Memory B cell (primary cell): Measurements from ENCODE around the gene S100A9.

Experiments
- ATAC-seq: fragments of 150-1000 bp; cut with Tn5 transposase; 2 replicates; pipeline ENCODE4 v1.10.0; 2021; ENCODE audit warnings: low read depth, mild to moderate bottlenecking, moderate library complexity
- DNase-seq, 2 donors: peaks; one replicate each; pipeline ENCODE4 v3.0.0; 2022; ENCODE audit warnings: low spot score in 2 of 2
- H3K27ac Mint-ChIP-seq: one replicate; pipeline ENCODE4 v1.8.0; 2022; ENCODE audit warnings: mild to moderate bottlenecking, moderate library complexity, mixed read lengths
- H3K27me3 Mint-ChIP-seq: one replicate; pipeline ENCODE4 v1.8.0; 2022; ENCODE audit warnings: mixed read lengths
- H3K36me3 Mint-ChIP-seq: one replicate; pipeline ENCODE4 v1.8.0; 2022; ENCODE audit warnings: mild to moderate bottlenecking, mixed read lengths
- H3K4me1 Mint-ChIP-seq: one replicate; pipeline ENCODE4 v1.8.0; 2022; ENCODE audit warnings: mixed read lengths
- H3K4me3 Mint-ChIP-seq: one replicate; pipeline ENCODE4 v1.8.0; 2022; ENCODE audit warnings: mild to moderate bottlenecking, moderate library complexity, mixed read lengths
- H3K9me3 Mint-ChIP-seq: one replicate; pipeline ENCODE4 v1.8.0; 2022; ENCODE audit warnings: mixed read lengths

The S100A9 gene

DNA sequence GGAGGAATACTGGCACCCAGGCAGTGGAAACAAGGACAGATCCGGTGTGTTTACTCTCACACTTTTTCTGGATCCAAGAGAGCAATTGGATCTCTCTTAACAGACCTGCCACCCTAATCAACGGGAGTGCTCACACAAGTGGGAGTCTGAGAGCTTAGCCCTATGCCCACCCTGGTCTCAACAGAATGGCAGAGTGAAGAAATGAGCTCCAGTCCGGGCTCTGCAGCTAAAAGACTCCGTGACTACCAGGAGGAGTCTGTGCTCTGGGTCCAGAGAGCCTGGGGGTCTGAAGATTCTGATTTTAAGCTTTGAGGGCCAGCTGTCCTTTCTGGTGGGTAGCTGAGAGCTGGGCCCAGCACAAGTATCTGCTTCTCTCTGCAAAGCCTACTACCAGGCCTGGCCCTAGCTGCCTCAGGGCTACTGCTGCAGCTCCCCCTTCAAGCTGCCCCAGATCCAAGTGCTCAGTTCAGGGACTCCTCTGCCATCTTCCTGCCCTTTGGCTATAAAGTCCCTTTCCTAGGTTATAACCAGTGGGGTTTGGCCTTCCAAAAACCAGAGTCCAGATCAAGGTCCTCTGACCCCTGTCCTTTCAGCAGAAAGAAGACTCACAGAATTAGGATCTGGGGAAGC, 3.9 kb downstream of the S100A9 start:
- Mint-ChIP-seq H3K27me3 (peaks cover 30% of the 10 kb centered on the region), H3K36me3 (no peaks in the 10 kb centered on the region), H3K4me3 (no peak overlapping the region), H3K9me3 (no peaks in the 10 kb centered on the region), H3K4me1 (peaks cover 12% of the 10 kb centered on the region), H3K27ac (no peak overlapping the region)
- no peak for DNase-seq
- ATAC-seq: no peak

- H3K27me3 Mint-ChIP-seq: peaks cover 30% of the 10 kb centered on the region
- no peak overlapping the region for H3K27ac Mint-ChIP-seq
Measured at GRCh38 chr1:153362187-153362775, 4.6 kb downstream of the S100A9 start.

DNA sequence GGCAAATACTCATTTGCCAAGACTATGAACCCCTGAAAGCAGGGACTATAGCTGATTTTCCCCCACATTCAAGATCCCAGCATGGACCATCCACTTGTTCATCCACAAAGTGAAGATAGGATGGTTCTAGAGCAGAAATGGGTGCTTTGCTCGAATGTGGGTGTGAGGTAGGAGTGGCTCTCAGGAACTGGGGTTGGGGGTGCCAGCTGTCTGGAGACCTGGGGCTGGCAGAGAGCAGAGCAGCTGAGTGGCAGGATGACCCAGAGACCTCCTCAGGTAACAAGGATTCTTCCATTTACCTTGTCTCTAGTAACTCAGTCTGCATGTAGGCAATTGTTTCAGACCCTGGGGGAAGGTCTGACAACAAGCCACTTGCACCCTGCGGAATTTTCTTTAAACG, 6.0 kb downstream of the S100A9 start:
- no peaks in the 10 kb centered on the region for H3K36me3 Mint-ChIP-seq

More at GRCh38 chr1:153362187-153362775, 4.6 kb downstream of the S100A9 start:
- DNase-seq: no peak
- Mint-ChIP-seq H3K4me3 (no peak overlapping the region), H3K9me3 (no peaks in the 10 kb centered on the region), H3K4me1 (peaks cover 10% of the 10 kb centered on the region), H3K36me3 (no peaks in the 10 kb centered on the region)
- ATAC-seq: no peak

DNA sequence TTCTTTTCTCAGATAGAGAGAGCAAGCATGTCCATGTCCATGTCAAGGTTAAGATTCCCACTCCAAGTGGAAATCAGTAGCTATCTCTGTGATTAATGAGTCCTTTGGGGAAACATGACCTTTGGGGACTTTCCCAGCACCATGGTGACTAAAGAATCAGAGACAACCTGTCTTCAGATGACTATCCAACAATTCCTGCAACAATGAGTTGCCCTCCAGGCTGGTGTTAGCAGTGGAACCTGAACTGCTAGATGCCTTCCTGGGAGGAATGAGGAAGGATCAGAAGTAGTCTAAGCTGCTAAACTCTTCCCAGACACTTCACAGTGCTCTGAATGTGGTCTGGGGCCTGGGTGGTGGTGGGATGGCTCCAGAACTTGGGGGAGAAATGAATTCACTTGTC, 6.5 kb downstream of the S100A9 start:
- no peaks in the 10 kb centered on the region for H3K9me3 Mint-ChIP-seq
- no peak overlapping the region for H3K4me3 Mint-ChIP-seq
- H3K27me3 Mint-ChIP-seq: peaks cover 24% of the 10 kb centered on the region
- DNase-seq: no peak
- no peak for ATAC-seq
- H3K36me3 Mint-ChIP-seq: no peaks in the 10 kb centered on the region
- H3K27ac Mint-ChIP-seq: no peak overlapping the region
- no peaks in the 10 kb centered on the region for H3K4me1 Mint-ChIP-seq

More for the DNA sequence above, 6.0 kb downstream of the S100A9 start:
- no peaks in the 10 kb centered on the region for H3K9me3 Mint-ChIP-seq
- H3K27ac Mint-ChIP-seq: no peak overlapping the region
- peaks cover 23% of the 10 kb centered on the region for H3K27me3 Mint-ChIP-seq
- H3K4me3 Mint-ChIP-seq: no peak overlapping the region
- no peak for DNase-seq
- H3K4me1 Mint-ChIP-seq: no peaks in the 10 kb centered on the region
- ATAC-seq: no peak

DNA sequence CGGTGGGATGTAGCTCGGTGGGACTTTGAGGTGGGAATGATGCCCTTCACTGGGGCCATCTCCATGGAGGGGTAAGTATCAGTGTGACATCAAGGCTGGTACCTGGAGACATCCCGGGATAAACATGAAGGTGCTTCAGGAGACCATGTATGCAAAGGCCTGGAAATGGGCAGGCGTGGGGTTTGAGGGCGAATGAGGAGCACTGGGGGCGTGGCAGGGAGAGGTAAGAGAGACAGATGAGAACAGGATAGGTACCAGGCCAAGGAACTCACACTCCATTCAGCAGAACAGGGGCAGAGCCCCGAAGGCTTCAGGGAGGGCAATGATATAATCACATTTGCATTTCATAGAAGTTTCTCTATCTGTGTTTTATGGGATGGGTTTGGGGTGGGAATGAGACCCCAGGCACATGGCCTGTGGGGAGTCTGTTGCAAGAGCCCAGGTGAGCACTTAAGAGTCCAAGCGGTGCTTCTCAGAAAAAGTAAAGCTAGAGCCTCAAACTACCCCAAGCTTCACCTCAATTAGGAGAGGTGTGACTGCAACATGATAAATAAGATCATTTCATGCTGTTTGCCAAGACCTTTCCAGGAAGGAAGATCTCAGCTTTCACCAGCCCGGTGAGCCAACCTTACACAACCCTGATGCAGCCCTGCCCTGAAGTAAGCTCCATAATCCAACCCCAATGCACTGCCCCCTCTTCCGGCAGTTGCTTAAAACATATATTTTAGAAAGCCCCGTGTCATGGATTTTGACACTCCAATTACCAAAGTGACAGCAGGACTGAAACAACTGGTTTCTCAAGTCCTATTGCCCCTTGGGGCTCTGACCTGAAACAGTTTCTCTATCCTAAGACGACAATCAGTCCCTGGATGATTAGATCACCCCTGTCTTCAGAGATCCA, 7.4 kb downstream of the S100A9 start:
- Mint-ChIP-seq H3K27me3 (peaks cover 27% of the 10 kb centered on the region), H3K9me3 (no peaks in the 10 kb centered on the region), H3K27ac (no peak overlapping the region), H3K4me3 (no peak overlapping the region), H3K4me1 (no peaks in the 10 kb centered on the region), H3K36me3 (no peaks in the 10 kb centered on the region)
- no peak for ATAC-seq
- no peak for DNase-seq

DNA sequence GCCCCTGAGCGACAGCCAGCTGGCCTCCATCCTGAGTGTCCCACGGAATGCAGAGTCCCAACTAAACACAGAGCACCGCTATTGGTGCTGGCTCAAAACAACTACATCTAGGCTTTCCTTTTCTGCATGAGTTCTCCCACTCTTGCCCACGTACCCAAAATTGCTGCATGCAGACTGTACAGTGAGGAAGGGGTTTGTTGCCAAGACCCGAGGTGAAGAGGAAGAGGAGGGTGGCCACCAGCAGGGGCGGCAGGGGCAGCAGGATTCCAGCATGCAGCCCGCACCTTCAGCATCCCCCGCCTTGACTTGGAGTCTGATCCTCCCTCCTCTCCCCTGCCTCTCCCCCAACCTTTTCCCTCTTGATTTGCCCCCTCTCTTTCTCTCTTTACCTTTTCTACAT, 8.0 kb downstream of the S100A9 start:
- no peaks in the 10 kb centered on the region for H3K4me1 Mint-ChIP-seq
- no peak overlapping the region for H3K27ac Mint-ChIP-seq
- H3K36me3 Mint-ChIP-seq: no peaks in the 10 kb centered on the region
- no peaks in the 10 kb centered on the region for H3K9me3 Mint-ChIP-seq
- H3K27me3 Mint-ChIP-seq: peaks cover 29% of the 10 kb centered on the region
- H3K4me3 Mint-ChIP-seq: no peak overlapping the region
- no peak for DNase-seq
- no peak for ATAC-seq

- no peaks in the 10 kb centered on the region for H3K9me3 Mint-ChIP-seq
- H3K4me3 Mint-ChIP-seq: no peak overlapping the region
- no peak overlapping the region for H3K27ac Mint-ChIP-seq
- no peak for DNase-seq
- no peak for ATAC-seq
- H3K4me1 Mint-ChIP-seq: no peaks in the 10 kb centered on the region
- H3K27me3 Mint-ChIP-seq: peaks cover 25% of the 10 kb centered on the region
- H3K36me3 Mint-ChIP-seq: no peaks in the 10 kb centered on the region
Measured at GRCh38 chr1:153366261-153366660, 8.6 kb downstream of the S100A9 start.

- H3K4me1 Mint-ChIP-seq: no peaks in the 10 kb centered on the region
- H3K9me3 Mint-ChIP-seq: no peaks in the 10 kb centered on the region
- no peak overlapping the region for H3K4me3 Mint-ChIP-seq
- peaks cover 28% of the 10 kb centered on the region for H3K27me3 Mint-ChIP-seq
- no peak for ATAC-seq
- H3K27ac Mint-ChIP-seq: no peak overlapping the region
- DNase-seq: no peak
- H3K36me3 Mint-ChIP-seq: no peaks in the 10 kb centered on the region
Measured at GRCh38 chr1:153367090-153367489, 9.4 kb downstream of the S100A9 start.

- Mint-ChIP-seq H3K27me3 (peaks cover 24% of the 10 kb centered on the region), H3K9me3 (no peaks in the 10 kb centered on the region)
- ATAC-seq: no peak
Measured at GRCh38 chr1:153368495-153368894, 10.8 kb downstream of the S100A9 start.

DNA sequence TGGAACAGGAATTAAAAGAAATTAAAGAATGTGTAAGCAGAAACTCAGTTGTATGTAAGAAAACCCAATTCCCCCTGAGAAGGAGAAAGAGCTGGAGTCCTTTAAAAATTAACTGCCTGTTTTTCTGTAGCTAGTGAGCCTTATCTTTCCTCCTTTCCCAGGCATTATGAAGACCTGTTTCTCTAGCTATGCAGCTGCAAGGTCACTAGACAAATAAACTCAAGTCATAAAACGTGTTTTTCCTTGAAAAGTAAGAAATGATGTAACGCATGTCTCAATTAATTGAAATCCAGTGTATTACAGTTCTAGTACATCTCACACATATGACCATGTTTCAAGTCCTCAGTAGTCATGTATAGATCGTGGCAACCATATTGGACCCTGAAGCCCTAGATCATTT, 12.5 kb downstream of the S100A9 start:
- H3K4me3 Mint-ChIP-seq: no peak overlapping the region

More at GRCh38 chr1:153368495-153368894, 10.8 kb downstream of the S100A9 start:
- Mint-ChIP-seq H3K4me1 (no peaks in the 10 kb centered on the region), H3K4me3 (no peak overlapping the region), H3K27ac (no peak overlapping the region), H3K36me3 (no peaks in the 10 kb centered on the region)
- DNase-seq: no peak

DNA sequence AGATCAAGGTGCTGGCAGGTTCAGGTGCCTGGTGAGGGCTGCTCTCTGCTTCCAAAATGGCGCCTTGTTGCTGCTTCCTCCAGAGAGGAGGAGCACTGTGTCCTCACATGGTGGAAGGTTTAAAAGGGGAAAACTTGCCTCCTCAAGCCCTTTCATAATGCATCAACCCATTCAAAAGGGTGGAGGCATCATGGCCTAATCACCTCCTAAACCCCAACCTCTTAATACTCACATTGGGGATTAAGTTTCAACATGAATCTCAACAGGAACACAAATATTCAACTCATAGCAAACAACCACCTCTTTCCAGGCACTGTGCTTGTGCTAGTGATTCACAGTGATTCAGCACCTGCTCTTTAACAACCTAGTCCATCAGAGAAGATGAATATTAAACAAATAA, 13.6 kb downstream of the S100A9 start:
- Mint-ChIP-seq H3K9me3 (no peaks in the 10 kb centered on the region), H3K36me3 (no peaks in the 10 kb centered on the region), H3K27me3 (peaks cover 18% of the 10 kb centered on the region), H3K4me3 (no peak overlapping the region), H3K27ac (no peak overlapping the region), H3K4me1 (no peaks in the 10 kb centered on the region)
- DNase-seq (no peak), ATAC-seq (no peak)

More for the DNA sequence above, 12.5 kb downstream of the S100A9 start:
- Mint-ChIP-seq H3K36me3 (no peaks in the 10 kb centered on the region), H3K4me1 (no peaks in the 10 kb centered on the region), H3K27ac (no peak overlapping the region), H3K9me3 (no peaks in the 10 kb centered on the region), H3K27me3 (peaks cover 20% of the 10 kb centered on the region)
- no peak for DNase-seq
- ATAC-seq: no peak

DNA sequence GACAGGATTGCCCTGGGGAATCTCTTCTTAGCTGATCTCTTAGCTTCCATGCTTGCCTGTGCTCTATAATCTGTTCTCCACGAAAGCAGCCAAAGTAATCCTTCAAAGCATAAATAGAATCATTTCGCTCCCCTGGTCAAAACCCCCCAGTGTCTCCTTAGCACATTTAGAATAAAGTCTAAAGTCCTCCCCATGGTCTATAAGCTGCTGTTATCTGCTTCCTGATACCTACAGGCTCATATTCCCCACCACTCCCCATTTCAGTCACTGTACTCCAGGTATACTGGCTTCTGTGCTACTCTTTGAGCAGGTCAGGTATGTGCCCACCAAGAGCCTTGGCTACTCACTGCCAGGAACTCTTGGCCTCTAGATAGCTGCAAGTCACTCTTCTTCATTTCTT, 14.9 kb downstream of the S100A9 start:
- Mint-ChIP-seq H3K4me1 (no peaks in the 10 kb centered on the region), H3K27me3 (peaks cover 23% of the 10 kb centered on the region), H3K9me3 (no peaks in the 10 kb centered on the region), H3K4me3 (no peak overlapping the region), H3K27ac (no peak overlapping the region), H3K36me3 (no peaks in the 10 kb centered on the region)
- DNase-seq: no peak
- ATAC-seq: no peak

DNA sequence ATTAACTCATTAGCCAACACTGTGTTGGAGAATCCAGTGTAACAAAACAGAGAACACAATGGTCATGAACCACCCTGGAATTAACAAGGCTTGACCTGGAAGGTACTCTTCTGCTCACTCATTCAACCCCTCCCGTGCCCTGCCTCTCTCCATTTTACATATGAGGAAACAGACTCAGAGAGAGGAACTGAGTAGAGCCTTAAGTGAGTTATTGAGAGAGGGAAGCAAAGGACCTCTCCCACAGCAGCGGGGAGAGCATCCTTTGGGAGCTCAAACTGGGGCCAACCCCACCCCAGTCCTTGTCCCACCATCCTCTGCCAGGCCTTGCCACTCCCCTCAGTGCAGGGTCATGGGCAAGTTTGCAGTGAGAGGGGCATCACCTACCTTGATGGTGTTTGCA, 16.4 kb downstream of the S100A9 start:
- no peaks in the 10 kb centered on the region for H3K4me1 Mint-ChIP-seq

GRCh38 chr1:153375511-153375910, 17.9 kb downstream of the S100A9 start, which contains the start of gene S100A12:
Gene S100A12 (minus strand): TSS chr1:153375621. CDS start chr1:153374592, 1,029 bp downstream.
- Mint-ChIP-seq H3K36me3 (no peaks in the 10 kb centered on the region), H3K27me3 (peaks cover 19% of the 10 kb centered on the region), H3K9me3 (no peaks in the 10 kb centered on the region), H3K4me1 (no peaks in the 10 kb centered on the region), H3K4me3 (no peak within 1 kb of the TSS), H3K27ac (no peak within 1 kb of the TSS)
- DNase-seq (no peak), ATAC-seq (no peak)

More for the DNA sequence above, 16.4 kb downstream of the S100A9 start:
- no peak overlapping the region for H3K27ac Mint-ChIP-seq
- H3K4me3 Mint-ChIP-seq: no peak overlapping the region
- H3K27me3 Mint-ChIP-seq: peaks cover 25% of the 10 kb centered on the region
- ATAC-seq (no peak), DNase-seq (no peak)
- H3K36me3 Mint-ChIP-seq: no peaks in the 10 kb centered on the region
- H3K9me3 Mint-ChIP-seq: no peaks in the 10 kb centered on the region
